HCT116 (cell line): ENCODE data around the gene CXCL8. TPM values are rescaled to one million over a fixed set of nuclear protein-coding genes. Genes with fewer than 3 reads are reported as not detected.

ENCODE experiments used
- ATAC-seq: fragments of 200-7000 bp; cut with Tn5 transposase; 2 replicates; pipeline ENCODE4 v1.9.1; 2020; ENCODE audit warnings: mild to moderate bottlenecking, moderate library complexity
- BruUV-seq: library from RNA; stranded (reverse); fragments of 400-500 nt; replicated peaks from 2 replicates; lab custom pipeline; 2021; lab: Mats Ljungman, UMichigan
- CTCF ChIA-PET: fragments of 300-600 bp; sonication (Branson Sonifier 250); formaldehyde crosslinking; loops from one replicate; lab custom pipeline; 2021; ENCODE audit warnings: antibody characterized with exemption; lab: Charles Lee
- POLR2A ChIA-PET: fragments of 300-600, 350-600 bp; sonication (Branson Sonifier 250); formaldehyde crosslinking; loops from one replicate; lab custom pipeline; 2021; ENCODE audit warnings: antibody characterized with exemption; lab: Charles Lee
- RAD21 ChIA-PET, 2 experiments: fragments of 300-600 bp; sonication (Branson Sonifier 250); formaldehyde crosslinking; loops; one replicate each; lab custom pipeline; 2023; ENCODE audit warnings: low total read pairs in 2 of 2; ENCODE audit not compliant: uncharacterized antibody in 2 of 2, unreplicated experiment in 2 of 2, low non-redundant PET in 1 of 2; lab: Charles Lee
- DNase-seq: peaks from one replicate; pipeline ENCODE4 v3.0.0-alpha.2; 2010; ENCODE audit warnings: low read depth, low spot score
- H2AFZ ChIP-seq: fragments of 200-600 bp; shearing (Covaris generic), sonication (generic); 2 replicates; pipeline ENCODE4 v1.6.1; 2017; ENCODE audit warnings: low read depth, mixed run types, mixed read lengths, antibody characterized with exemption, low read length; ENCODE audit not compliant: poor library complexity, severe bottlenecking
- H3K27ac ChIP-seq: 2 replicates; pipeline ENCODE4 v1.5.1; 2012; ENCODE audit warnings: low read depth, low read length
- H3K27me3 ChIP-seq: fragments of 200-600 bp; sonication (generic); 2 replicates; pipeline ENCODE4 v1.6.1; 2016; ENCODE audit warnings: mixed run types, low read length, mixed read lengths; ENCODE audit not compliant: insufficient read depth
- H3K36me3 ChIP-seq, 2 experiments: fragments of 200-500 bp in 1 of 2; fragments of 200-600 bp in 1 of 2; sonication (Bioruptor generic) in 1 of 2; sonication (generic) in 1 of 2; 2 replicates each; pipeline versions ENCODE4 v1.5.1 to v1.6.1; 2014 to 2016; ENCODE audit warnings: low read length in 2 of 2, inconsistent platforms in 1 of 2, mixed read lengths in 1 of 2, mixed run types in 1 of 2; ENCODE audit not compliant: insufficient read depth in 2 of 2, control insufficient read depth in 1 of 2
- H3K4me1 ChIP-seq, 2 experiments: fragments of 200-600 bp in 1 of 2; sonication (generic) in 1 of 2; 2 replicates each; pipeline versions ENCODE4 v1.5.1 to v1.6.1; 2012 to 2017; ENCODE audit warnings: low read length in 2 of 2, inconsistent platforms in 1 of 2, mild to moderate bottlenecking in 1 of 2, mixed read lengths in 1 of 2, mixed run types in 1 of 2, moderate library complexity in 1 of 2; ENCODE audit not compliant: insufficient read depth in 2 of 2, control insufficient read depth in 1 of 2
- H3K4me2 ChIP-seq: fragments of 200-600 bp; sonication (generic); 2 replicates; pipeline ENCODE4 v1.6.1; 2017; ENCODE audit warnings: mixed run types, low read length, mixed read lengths
- H3K4me3 ChIP-seq, 2 experiments: fragments of 200-600 bp in 1 of 2; sonication (generic) in 1 of 2; replicated peaks in 1 of 2; 2 replicates each; pipeline ENCODE4 v1.5.1; 2011 to 2016; ENCODE audit warnings: low read length in 2 of 2, control low read depth in 1 of 2, low read depth in 1 of 2, mild to moderate bottlenecking in 1 of 2, mixed read lengths in 1 of 2, mixed run types in 1 of 2
- H3K79me2 ChIP-seq: fragments of 200-600 bp; sonication (generic); 2 replicates; pipeline ENCODE4 v1.6.1; 2017; ENCODE audit warnings: mild to moderate bottlenecking, mixed run types, low read length, moderate library complexity, mixed read lengths; ENCODE audit not compliant: insufficient read depth
- H3K9ac ChIP-seq: fragments of 200-600 bp; sonication (generic); 2 replicates; pipeline ENCODE4 v1.6.1; 2016; ENCODE audit warnings: low read length, mixed read lengths
- H3K9me2 ChIP-seq: fragments of 200-600 bp; sonication (generic), shearing (Covaris generic); 2 replicates; pipeline ENCODE4 v1.6.1; 2017; ENCODE audit warnings: mixed run types, mild to moderate bottlenecking, moderate library complexity; ENCODE audit not compliant: insufficient read depth
- H3K9me3 ChIP-seq, 2 experiments: fragments of 200-500 bp in 1 of 2; fragments of 200-600 bp in 1 of 2; sonication (Bioruptor generic) in 1 of 2; sonication (generic) in 1 of 2; 2 replicates each; pipeline ENCODE4 v1.6.1; 2014 to 2017; ENCODE audit warnings: low read length in 2 of 2, mixed read lengths in 2 of 2, inconsistent platforms in 1 of 2, low read depth in 1 of 2, mild to moderate bottlenecking in 1 of 2, mixed run types in 1 of 2, moderate library complexity in 1 of 2; ENCODE audit not compliant: control insufficient read depth in 1 of 2, insufficient read depth in 1 of 2
- H4K20me1 ChIP-seq: fragments of 200-600 bp; sonication (generic), shearing (Covaris generic); 2 replicates; pipeline ENCODE4 v1.6.1; 2017; ENCODE audit warnings: mixed run types, mild to moderate bottlenecking, moderate library complexity; ENCODE audit not compliant: insufficient read depth
- CBX3 ChIP-seq: IDR thresholded peaks from 2 replicates; pipeline ENCODE4 v1.6.1; 2012; ENCODE audit warnings: low read depth
- CEBPB ChIP-seq: IDR thresholded peaks from 2 replicates; pipeline ENCODE4 v1.6.1; 2012; ENCODE audit warnings: low read depth
- EGR1 ChIP-seq: IDR thresholded peaks from 2 replicates; pipeline ENCODE4 v1.6.1; 2012; ENCODE audit warnings: low read depth
- ELF1 ChIP-seq: IDR thresholded peaks from 2 replicates; pipeline ENCODE4 v1.6.1; 2012; ENCODE audit warnings: low read depth, borderline replicate concordance
- EZH2phosphoT487 ChIP-seq: fragments of 200-600 bp; IDR thresholded peaks from 2 replicates; pipeline ENCODE4 v1.6.1; 2018; ENCODE audit warnings: antibody characterized with exemption, borderline replicate concordance
- FOSL1 ChIP-seq: IDR thresholded peaks from 2 replicates; pipeline ENCODE4 v1.6.1; 2012; ENCODE audit warnings: low read depth
- JUND ChIP-seq: IDR thresholded peaks from 2 replicates; pipeline ENCODE4 v1.6.1; 2012
- POLR2AphosphoS5 ChIP-seq: IDR thresholded peaks from 2 replicates; pipeline ENCODE4 v1.6.1; 2011; ENCODE audit warnings: mild to moderate bottlenecking, low read depth, low read length, moderate library complexity
- SP1 ChIP-seq: IDR thresholded peaks from 2 replicates; pipeline ENCODE4 v1.6.1; 2012; ENCODE audit warnings: low read depth
- SRF ChIP-seq: IDR thresholded peaks from 2 replicates; pipeline ENCODE4 v1.6.1; 2012; ENCODE audit warnings: low read depth
- TCF7L2 ChIP-seq: IDR thresholded peaks from 2 replicates; pipeline ENCODE4 v1.7.0; 2011; ENCODE audit warnings: borderline replicate concordance, inconsistent platforms; ENCODE audit not compliant: insufficient read depth, insufficient read length; ENCODE audit errors: extremely low read depth
- YY1 ChIP-seq: IDR thresholded peaks from 2 replicates; pipeline ENCODE4 v1.6.1; 2011; ENCODE audit warnings: low read length, low read depth, moderate library complexity, mild to moderate bottlenecking; ENCODE audit not compliant: insufficient replicate concordance; ENCODE audit errors: extremely low read depth
- ZFX ChIP-seq: fragments of 450-650 bp; IDR thresholded peaks from 2 replicates; pipeline ENCODE4 v1.6.1; 2017
- ZNF274 ChIP-seq: fragments of 200-500 bp; sonication (Bioruptor generic); IDR thresholded peaks from 2 replicates; pipeline ENCODE4 v1.6.1; 2014; ENCODE audit warnings: mild to moderate bottlenecking, low read depth, low read length, inconsistent platforms
- intact Hi-C: fragments of 100-400 bp; cut with micrococcal nuclease; formaldehyde crosslinking; loops from 2 replicates; pipeline ENCODE4 v1.10.0; 2022
- total RNA-seq: library from RNA; stranded (reverse); gene quantifications from one replicate; pipeline ENCODE4 v1.2.1, GENCODE V29; 2021; ENCODE audit not compliant: unreplicated experiment
- TF ChIP-seq, protein P1 (sequence below), 3 experiments: fragments of 200-600 bp in 1 of 3; sonication (generic) in 1 of 3; IDR thresholded peaks in 2 of 3; conservative IDR thresholded peaks in 1 of 3; 2 replicates each; pipeline ENCODE4 v1.5.1; 2012 to 2017; ENCODE audit warnings: low read depth in 2 of 3, low read length in 2 of 3, antibody characterized with exemption in 1 of 3, borderline replicate concordance in 1 of 3, control low read depth in 1 of 3, mild to moderate bottlenecking in 1 of 3, mixed read lengths in 1 of 3, mixed run types in 1 of 3, moderate library complexity in 1 of 3; ENCODE audit not compliant: insufficient read depth in 1 of 3
- TF ChIP-seq, protein P2 (sequence below): IDR thresholded peaks from 2 replicates; pipeline ENCODE4 v1.6.1; 2011; ENCODE audit warnings: mild to moderate bottlenecking, low read length, moderate library complexity; ENCODE audit not compliant: insufficient replicate concordance; ENCODE audit errors: extremely low read depth
- TF ChIP-seq, protein P3 (sequence below): IDR thresholded peaks from 2 replicates; pipeline ENCODE4 v1.6.1; 2012; ENCODE audit warnings: low read depth
- TF ChIP-seq, protein P4 (sequence below): IDR thresholded peaks from 2 replicates; pipeline ENCODE4 v1.6.1; 2012
- TF ChIP-seq, protein P5 (sequence below): IDR thresholded peaks from 2 replicates; pipeline ENCODE4 v1.6.1; 2012

Gene CXCL8
- total RNA-seq, 1 experiment from 2014 or later: 1.8 TPM

DNA sequence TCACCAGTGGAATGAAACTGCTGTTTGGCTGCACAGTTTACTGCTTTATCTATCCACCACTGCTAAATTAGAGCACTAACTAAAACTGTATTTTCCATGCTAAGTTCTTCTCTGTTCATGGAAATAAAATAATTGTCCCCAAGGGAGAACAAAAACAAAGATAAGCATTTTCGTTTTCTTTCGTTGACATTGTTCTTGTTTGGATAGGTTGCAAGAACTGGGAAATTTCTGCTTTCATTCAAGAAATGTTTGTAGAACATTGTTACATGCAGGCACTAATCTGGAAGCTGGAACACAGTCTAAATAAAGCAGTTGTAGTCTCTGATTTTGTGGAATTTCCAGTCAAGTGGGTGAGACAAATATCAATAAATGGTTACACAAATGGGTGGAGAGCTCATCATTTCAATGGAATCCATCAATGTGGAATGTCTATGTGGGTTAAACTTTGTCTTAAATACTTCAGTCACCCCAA lies 5.8 kb upstream of the CXCL8 start (continued):
- no peak for TF ChIP-seq CBX3
- TF ChIP-seq SP1: no peak
- no peak for TF ChIP-seq ZFX
- TF ChIP-seq EGR1: no peak
- no peak for TF ChIP-seq CEBPB
- TF ChIP-seq TCF7L2: no peak
- TF ChIP-seq, protein P1, sequence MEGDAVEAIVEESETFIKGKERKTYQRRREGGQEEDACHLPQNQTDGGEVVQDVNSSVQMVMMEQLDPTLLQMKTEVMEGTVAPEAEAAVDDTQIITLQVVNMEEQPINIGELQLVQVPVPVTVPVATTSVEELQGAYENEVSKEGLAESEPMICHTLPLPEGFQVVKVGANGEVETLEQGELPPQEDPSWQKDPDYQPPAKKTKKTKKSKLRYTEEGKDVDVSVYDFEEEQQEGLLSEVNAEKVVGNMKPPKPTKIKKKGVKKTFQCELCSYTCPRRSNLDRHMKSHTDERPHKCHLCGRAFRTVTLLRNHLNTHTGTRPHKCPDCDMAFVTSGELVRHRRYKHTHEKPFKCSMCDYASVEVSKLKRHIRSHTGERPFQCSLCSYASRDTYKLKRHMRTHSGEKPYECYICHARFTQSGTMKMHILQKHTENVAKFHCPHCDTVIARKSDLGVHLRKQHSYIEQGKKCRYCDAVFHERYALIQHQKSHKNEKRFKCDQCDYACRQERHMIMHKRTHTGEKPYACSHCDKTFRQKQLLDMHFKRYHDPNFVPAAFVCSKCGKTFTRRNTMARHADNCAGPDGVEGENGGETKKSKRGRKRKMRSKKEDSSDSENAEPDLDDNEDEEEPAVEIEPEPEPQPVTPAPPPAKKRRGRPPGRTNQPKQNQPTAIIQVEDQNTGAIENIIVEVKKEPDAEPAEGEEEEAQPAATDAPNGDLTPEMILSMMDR (IDR thresholded peaks at IDR 0.05 in 2 of 3, conservative IDR thresholded peaks at IDR 0.05 in 1 of 3; ENCODE audit: borderline replicate concordance in 1 of 3, insufficient read depth in 1 of 3, low read depth in 2 of 3, low read length in 2 of 3): no peak
- TF ChIP-seq FOSL1: no peak
- no peak for TF ChIP-seq ZNF274

DNA sequence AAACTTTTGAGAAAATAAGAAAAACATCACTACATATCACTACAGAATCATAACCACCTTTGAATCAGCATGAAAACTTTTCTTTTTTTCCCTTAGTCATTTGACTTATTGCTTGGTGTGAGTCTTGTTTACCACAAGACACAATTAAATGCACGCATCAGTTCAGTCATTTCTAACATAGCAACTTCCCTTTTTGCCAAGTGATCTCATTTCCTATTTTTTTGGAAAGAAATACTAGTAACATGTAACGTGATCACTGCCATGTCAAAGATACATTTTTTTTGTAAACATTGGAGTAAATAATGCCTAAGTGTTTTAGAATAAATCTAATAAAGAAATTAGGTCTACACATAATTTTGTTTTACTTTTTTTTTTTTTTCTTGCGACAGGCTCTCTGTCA lies 5.1 kb upstream of the CXCL8 start:
- DNase-seq: no peak
- TF ChIP-seq, protein P2, sequence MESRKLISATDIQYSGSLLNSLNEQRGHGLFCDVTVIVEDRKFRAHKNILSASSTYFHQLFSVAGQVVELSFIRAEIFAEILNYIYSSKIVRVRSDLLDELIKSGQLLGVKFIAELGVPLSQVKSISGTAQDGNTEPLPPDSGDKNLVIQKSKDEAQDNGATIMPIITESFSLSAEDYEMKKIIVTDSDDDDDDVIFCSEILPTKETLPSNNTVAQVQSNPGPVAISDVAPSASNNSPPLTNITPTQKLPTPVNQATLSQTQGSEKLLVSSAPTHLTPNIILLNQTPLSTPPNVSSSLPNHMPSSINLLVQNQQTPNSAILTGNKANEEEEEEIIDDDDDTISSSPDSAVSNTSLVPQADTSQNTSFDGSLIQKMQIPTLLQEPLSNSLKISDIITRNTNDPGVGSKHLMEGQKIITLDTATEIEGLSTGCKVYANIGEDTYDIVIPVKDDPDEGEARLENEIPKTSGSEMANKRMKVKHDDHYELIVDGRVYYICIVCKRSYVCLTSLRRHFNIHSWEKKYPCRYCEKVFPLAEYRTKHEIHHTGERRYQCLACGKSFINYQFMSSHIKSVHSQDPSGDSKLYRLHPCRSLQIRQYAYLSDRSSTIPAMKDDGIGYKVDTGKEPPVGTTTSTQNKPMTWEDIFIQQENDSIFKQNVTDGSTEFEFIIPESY: no peak
- TF ChIP-seq JUND (no peak), SRF (no peak), EZH2phosphoT487 (no peak), YY1 (no peak), POLR2AphosphoS5 (no peak), CBX3 (no peak), ZFX (no peak), FOSL1 (no peak), ELF1 (no peak)
- TF ChIP-seq, protein P3, sequence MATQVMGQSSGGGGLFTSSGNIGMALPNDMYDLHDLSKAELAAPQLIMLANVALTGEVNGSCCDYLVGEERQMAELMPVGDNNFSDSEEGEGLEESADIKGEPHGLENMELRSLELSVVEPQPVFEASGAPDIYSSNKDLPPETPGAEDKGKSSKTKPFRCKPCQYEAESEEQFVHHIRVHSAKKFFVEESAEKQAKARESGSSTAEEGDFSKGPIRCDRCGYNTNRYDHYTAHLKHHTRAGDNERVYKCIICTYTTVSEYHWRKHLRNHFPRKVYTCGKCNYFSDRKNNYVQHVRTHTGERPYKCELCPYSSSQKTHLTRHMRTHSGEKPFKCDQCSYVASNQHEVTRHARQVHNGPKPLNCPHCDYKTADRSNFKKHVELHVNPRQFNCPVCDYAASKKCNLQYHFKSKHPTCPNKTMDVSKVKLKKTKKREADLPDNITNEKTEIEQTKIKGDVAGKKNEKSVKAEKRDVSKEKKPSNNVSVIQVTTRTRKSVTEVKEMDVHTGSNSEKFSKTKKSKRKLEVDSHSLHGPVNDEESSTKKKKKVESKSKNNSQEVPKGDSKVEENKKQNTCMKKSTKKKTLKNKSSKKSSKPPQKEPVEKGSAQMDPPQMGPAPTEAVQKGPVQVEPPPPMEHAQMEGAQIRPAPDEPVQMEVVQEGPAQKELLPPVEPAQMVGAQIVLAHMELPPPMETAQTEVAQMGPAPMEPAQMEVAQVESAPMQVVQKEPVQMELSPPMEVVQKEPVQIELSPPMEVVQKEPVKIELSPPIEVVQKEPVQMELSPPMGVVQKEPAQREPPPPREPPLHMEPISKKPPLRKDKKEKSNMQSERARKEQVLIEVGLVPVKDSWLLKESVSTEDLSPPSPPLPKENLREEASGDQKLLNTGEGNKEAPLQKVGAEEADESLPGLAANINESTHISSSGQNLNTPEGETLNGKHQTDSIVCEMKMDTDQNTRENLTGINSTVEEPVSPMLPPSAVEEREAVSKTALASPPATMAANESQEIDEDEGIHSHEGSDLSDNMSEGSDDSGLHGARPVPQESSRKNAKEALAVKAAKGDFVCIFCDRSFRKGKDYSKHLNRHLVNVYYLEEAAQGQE: no peak
- TF ChIP-seq, protein P4, sequence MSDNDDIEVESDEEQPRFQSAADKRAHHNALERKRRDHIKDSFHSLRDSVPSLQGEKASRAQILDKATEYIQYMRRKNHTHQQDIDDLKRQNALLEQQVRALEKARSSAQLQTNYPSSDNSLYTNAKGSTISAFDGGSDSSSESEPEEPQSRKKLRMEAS: no peak
- TF ChIP-seq, protein P5, sequence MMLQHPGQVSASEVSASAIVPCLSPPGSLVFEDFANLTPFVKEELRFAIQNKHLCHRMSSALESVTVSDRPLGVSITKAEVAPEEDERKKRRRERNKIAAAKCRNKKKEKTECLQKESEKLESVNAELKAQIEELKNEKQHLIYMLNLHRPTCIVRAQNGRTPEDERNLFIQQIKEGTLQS: no peak

More for the DNA sequence above, 5.1 kb upstream of the CXCL8 start:
- H2AFZ ChIP-seq: no peak overlapping the region
- ATAC-seq: no peak
- no peak overlapping the region for H3K4me3 ChIP-seq
- H3K9ac ChIP-seq: no peak overlapping the region
- no peaks in the 10 kb centered on the region for H4K20me1 ChIP-seq
- intact Hi-C loops: no loop called here
- no peaks in the 10 kb centered on the region for H3K9me2 ChIP-seq
- ChIA-PET CTCF (interaction anchor here (1.3 kb wide), 1 partner anchor 9 kb away, joined by 4 read pairs; no protein-coding TSS in a partner anchor), POLR2A (no interaction called here), RAD21 (no interaction called here)
- no peaks in the 10 kb centered on the region for H3K27me3 ChIP-seq
- no peaks in the 10 kb centered on the region for H3K9me3 ChIP-seq
- H3K79me2 ChIP-seq: no peaks in the 10 kb centered on the region
- H3K27ac ChIP-seq: no peak overlapping the region
- H3K4me2 ChIP-seq: no peak overlapping the region
- BruUV-seq: no TSS peak
- H3K4me1 ChIP-seq: peaks cover 4 to 6% of the 10 kb centered on the region in 2 experiments; a peak in 3 of 4 replicates
- no peaks in the 10 kb centered on the region for H3K36me3 ChIP-seq
